ENCODE measurements around the gene SOST. TPM values are rescaled to one million over a fixed set of nuclear protein-coding genes. Genes with fewer than 3 reads are reported as not detected.

The SOST gene
- total RNA-seq = not detected in 3 replicates
- long read RNA-seq = 0 reads

DNA sequence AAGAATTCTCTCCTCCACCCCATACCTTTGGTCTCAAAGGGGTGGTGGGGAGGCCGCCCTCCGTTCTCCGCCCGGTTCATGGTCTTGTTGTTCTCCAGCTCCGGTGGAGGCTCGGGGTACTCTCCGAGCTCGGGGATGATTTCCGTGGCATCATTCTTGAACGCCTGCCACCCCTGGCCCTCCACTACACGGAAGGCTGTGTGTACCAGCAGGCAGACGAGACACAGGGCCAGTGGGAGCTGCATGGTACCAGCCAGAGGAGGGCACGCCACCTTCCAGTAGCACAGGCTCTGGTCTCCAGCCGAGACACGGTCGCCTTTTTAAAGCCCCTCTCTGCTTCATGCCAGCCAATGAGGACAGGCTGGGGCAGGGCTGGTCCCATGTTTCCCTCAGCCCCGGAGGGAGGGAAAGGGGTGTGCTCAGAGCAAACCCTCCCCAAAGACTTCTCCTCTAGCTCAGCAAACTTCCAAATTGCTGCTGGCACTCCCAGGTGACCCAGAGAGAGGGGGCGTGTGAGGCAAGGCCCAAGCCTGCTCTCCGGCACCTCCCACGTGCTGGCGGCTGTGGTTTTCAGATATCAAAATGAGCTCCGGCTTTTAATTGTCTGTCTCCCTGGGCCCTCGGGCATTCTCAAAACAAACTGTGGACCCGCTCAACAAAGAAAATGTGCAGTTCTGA lies at the start of gene SOST:
SOST (minus strand) TSS at position 295 of the 678 bp plus-strand sequence; CDS start at position 245, 50 bp downstream.
- no peaks in the 10 kb centered on the region for H3K9me3 Mint-ChIP-seq (ENCODE audit: low read depth)
- no peak within 1 kb of the TSS for H3K27ac Mint-ChIP-seq (ENCODE audit: unreplicated experiment)
- TF ChIP-seq, protein P1, sequence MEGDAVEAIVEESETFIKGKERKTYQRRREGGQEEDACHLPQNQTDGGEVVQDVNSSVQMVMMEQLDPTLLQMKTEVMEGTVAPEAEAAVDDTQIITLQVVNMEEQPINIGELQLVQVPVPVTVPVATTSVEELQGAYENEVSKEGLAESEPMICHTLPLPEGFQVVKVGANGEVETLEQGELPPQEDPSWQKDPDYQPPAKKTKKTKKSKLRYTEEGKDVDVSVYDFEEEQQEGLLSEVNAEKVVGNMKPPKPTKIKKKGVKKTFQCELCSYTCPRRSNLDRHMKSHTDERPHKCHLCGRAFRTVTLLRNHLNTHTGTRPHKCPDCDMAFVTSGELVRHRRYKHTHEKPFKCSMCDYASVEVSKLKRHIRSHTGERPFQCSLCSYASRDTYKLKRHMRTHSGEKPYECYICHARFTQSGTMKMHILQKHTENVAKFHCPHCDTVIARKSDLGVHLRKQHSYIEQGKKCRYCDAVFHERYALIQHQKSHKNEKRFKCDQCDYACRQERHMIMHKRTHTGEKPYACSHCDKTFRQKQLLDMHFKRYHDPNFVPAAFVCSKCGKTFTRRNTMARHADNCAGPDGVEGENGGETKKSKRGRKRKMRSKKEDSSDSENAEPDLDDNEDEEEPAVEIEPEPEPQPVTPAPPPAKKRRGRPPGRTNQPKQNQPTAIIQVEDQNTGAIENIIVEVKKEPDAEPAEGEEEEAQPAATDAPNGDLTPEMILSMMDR (IDR thresholded peaks at IDR 0.05) = no peak
- H3K4me3 Mint-ChIP-seq (ENCODE audit: unreplicated experiment) = no peak within 1 kb of the TSS
- peaks cover 16% of the 10 kb centered on the region for H3K27me3 Mint-ChIP-seq (ENCODE audit: low read depth)
- H3K4me1 Mint-ChIP-seq (ENCODE audit: low read depth) = peaks cover 11% of the 10 kb centered on the region
- DNase-seq (ENCODE audit: low spot score) = no peak
- H3K36me3 Mint-ChIP-seq (ENCODE audit: low read depth) = no peaks in the 10 kb centered on the region

- peaks cover 18% of the 10 kb centered on the region for H3K36me3 Mint-ChIP-seq (ENCODE audit: low read depth)
- TF ChIP-seq, protein P1 (IDR thresholded peaks at IDR 0.05) = no peak
- no peaks in the 10 kb centered on the region for H3K9me3 Mint-ChIP-seq (ENCODE audit: low read depth)
- H3K4me3 Mint-ChIP-seq (ENCODE audit: unreplicated experiment) = no peak overlapping the region
- peaks cover 4% of the 10 kb centered on the region for H3K4me1 Mint-ChIP-seq (ENCODE audit: low read depth)
- no peaks in the 10 kb centered on the region for H3K27me3 Mint-ChIP-seq (ENCODE audit: low read depth)
- H3K27ac Mint-ChIP-seq (ENCODE audit: unreplicated experiment) = no peak overlapping the region
- no peak for DNase-seq (ENCODE audit: low spot score)
Measured at GRCh38 chr17:43808076-43808475, 49.5 kb upstream of the SOST start.

GRCh38 chr17:43805117-43805516 lies 46.5 kb upstream of the SOST start:
- Mint-ChIP-seq H3K4me1 (ENCODE audit: low read depth) (peaks cover 4% of the 10 kb centered on the region), H3K36me3 (ENCODE audit: low read depth) (peaks cover 27% of the 10 kb centered on the region), H3K27ac (ENCODE audit: unreplicated experiment) (no peak overlapping the region), H3K4me3 (ENCODE audit: unreplicated experiment) (no peak overlapping the region), H3K9me3 (ENCODE audit: low read depth) (no peaks in the 10 kb centered on the region), H3K27me3 (ENCODE audit: low read depth) (no peaks in the 10 kb centered on the region)
- no peak for DNase-seq (ENCODE audit: low spot score)
- TF ChIP-seq, protein P1 (IDR thresholded peaks at IDR 0.05) = no peak

DNA sequence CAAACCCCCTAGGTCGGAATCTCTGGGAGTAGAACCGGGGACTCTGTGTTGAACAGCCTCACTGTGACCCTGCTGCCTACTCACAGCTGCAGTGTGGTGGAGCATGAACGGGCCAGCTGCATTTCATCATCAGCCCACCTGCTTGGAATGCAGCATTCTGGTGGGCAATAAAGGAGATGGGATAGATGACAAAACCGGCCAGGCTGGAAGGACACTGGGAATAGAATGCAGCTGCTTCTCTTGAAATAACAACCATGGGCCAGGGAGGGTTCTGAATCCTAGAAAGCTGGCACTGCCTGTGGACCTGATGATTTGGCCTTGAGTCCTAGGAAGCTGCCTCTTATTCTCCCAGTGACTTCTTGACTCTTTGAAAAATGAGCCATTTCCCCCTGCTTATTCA lies 45.2 kb upstream of the SOST start:
- H3K4me3 Mint-ChIP-seq (ENCODE audit: unreplicated experiment) = no peak overlapping the region
- no peaks in the 10 kb centered on the region for H3K27me3 Mint-ChIP-seq (ENCODE audit: low read depth)
- no peak overlapping the region for H3K27ac Mint-ChIP-seq (ENCODE audit: unreplicated experiment)
- no peak for DNase-seq (ENCODE audit: low spot score)
- H3K9me3 Mint-ChIP-seq (ENCODE audit: low read depth) = no peaks in the 10 kb centered on the region
- TF ChIP-seq, protein P1 (IDR thresholded peaks at IDR 0.05) = no peak
- peaks cover 25% of the 10 kb centered on the region for H3K36me3 Mint-ChIP-seq (ENCODE audit: low read depth)
- H3K4me1 Mint-ChIP-seq (ENCODE audit: low read depth) = peaks cover 4% of the 10 kb centered on the region

GRCh38 chr17:43801844-43802243 lies 43.3 kb upstream of the SOST start:
- DNase-seq (ENCODE audit: low spot score) = no peak
- H3K27ac Mint-ChIP-seq (ENCODE audit: unreplicated experiment) = no peak overlapping the region
- peaks cover 4% of the 10 kb centered on the region for H3K9me3 Mint-ChIP-seq (ENCODE audit: low read depth)
- H3K4me1 Mint-ChIP-seq (ENCODE audit: low read depth) = no peaks in the 10 kb centered on the region
- TF ChIP-seq, protein P1 (IDR thresholded peaks at IDR 0.05) = no peak
- H3K36me3 Mint-ChIP-seq (ENCODE audit: low read depth) = peaks cover 21% of the 10 kb centered on the region
- no peak overlapping the region for H3K4me3 Mint-ChIP-seq (ENCODE audit: unreplicated experiment)
- H3K27me3 Mint-ChIP-seq (ENCODE audit: low read depth) = no peaks in the 10 kb centered on the region

Data from chondrocyte (in vitro differentiated cells).